Measurements from ENCODE around the gene FAR2. TPM values are rescaled to one million over a fixed set of nuclear protein-coding genes. Genes with fewer than 3 reads are reported as not detected.

Gene FAR2
- total RNA-seq, 2 donors from 2014 or later: 1.0 TPM; not detected in 1

DNA sequence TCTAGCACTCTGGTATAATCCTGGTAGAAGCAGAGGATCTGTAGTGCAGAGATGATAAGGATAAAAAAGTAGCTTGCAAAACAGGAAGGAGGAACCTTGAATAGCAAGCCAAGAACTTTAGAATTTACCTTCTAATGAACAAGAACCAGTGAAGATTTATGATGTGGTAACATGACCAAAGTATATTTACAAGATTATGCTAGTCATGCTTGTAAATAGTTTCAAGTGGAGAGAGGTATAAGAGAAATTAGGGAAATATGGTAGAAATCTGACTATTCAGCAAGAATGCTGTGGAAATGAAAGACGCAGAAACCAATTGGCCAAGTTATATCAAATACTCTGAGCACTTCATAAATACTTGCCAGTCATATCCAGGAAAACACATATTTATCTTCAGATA is 184.1 kb downstream of the FAR2 start:
- DNase-seq: no peak
- H3K27me3 ChIP-seq: no peaks in the 10 kb centered on the region
- TF ChIP-seq, protein P1, sequence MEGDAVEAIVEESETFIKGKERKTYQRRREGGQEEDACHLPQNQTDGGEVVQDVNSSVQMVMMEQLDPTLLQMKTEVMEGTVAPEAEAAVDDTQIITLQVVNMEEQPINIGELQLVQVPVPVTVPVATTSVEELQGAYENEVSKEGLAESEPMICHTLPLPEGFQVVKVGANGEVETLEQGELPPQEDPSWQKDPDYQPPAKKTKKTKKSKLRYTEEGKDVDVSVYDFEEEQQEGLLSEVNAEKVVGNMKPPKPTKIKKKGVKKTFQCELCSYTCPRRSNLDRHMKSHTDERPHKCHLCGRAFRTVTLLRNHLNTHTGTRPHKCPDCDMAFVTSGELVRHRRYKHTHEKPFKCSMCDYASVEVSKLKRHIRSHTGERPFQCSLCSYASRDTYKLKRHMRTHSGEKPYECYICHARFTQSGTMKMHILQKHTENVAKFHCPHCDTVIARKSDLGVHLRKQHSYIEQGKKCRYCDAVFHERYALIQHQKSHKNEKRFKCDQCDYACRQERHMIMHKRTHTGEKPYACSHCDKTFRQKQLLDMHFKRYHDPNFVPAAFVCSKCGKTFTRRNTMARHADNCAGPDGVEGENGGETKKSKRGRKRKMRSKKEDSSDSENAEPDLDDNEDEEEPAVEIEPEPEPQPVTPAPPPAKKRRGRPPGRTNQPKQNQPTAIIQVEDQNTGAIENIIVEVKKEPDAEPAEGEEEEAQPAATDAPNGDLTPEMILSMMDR (IDR thresholded peaks at IDR 0.05): no peak
- TF ChIP-seq POLR2A (IDR thresholded peaks at IDR 0.05): no peak
- 0% methylated on average over 1 of the region's 1 CpG for WGBS, 2 donors
- no peak for ATAC-seq
- no peaks in the 10 kb centered on the region for H3K9me3 ChIP-seq
- H3K4me3 ChIP-seq: no peak overlapping the region
- no peak overlapping the region for H3K27ac ChIP-seq
- no peaks in the 10 kb centered on the region for H3K36me3 ChIP-seq (replicated peaks in 1 of 2; ENCODE audit: insufficient read depth in 1 of 2, low read depth in 2 of 2)
- no peaks in the 10 kb centered on the region for H3K4me1 ChIP-seq
- intact Hi-C loops (cut with DNase I): no loop called here

GRCh38 chr12:29334937-29335336 is 185.9 kb downstream of the FAR2 start:
- H3K27ac ChIP-seq: no peak overlapping the region
- no peaks in the 10 kb centered on the region for H3K36me3 ChIP-seq (replicated peaks in 1 of 2; ENCODE audit: insufficient read depth in 1 of 2, low read depth in 2 of 2)
- no peak for ATAC-seq
- H3K27me3 ChIP-seq: no peaks in the 10 kb centered on the region
- 91 to 97% methylated on average over 2 of the region's 2 CpGs for WGBS, 2 donors
- DNase-seq: no peak
- intact Hi-C loops (cut with DNase I): no loop called here
- no peaks in the 10 kb centered on the region for H3K9me3 ChIP-seq
- no peaks in the 10 kb centered on the region for H3K4me1 ChIP-seq
- no peak for TF ChIP-seq POLR2A (IDR thresholded peaks at IDR 0.05)
- TF ChIP-seq, protein P1 (IDR thresholded peaks at IDR 0.05): no peak
- no peak overlapping the region for H3K4me3 ChIP-seq

GRCh38 chr12:29337325-29337724 is 188.2 kb downstream of the FAR2 start:
- no peaks in the 10 kb centered on the region for H3K9me3 ChIP-seq
- no peak for DNase-seq
- no peaks in the 10 kb centered on the region for H3K27me3 ChIP-seq
- intact Hi-C loops (cut with DNase I): no loop called here
- no peaks in the 10 kb centered on the region for H3K4me1 ChIP-seq
- no peak for ATAC-seq
- peaks cover 0 to 8% of the 10 kb centered on the region in 2 donors for H3K36me3 ChIP-seq (replicated peaks in 1 of 2; ENCODE audit: insufficient read depth in 1 of 2, low read depth in 2 of 2)
- WGBS, 2 donors: 91 to 92% methylated on average over 1 of the region's 1 CpG
- no peak overlapping the region for H3K27ac ChIP-seq
- TF ChIP-seq, protein P1 (IDR thresholded peaks at IDR 0.05): no peak
- no peak for TF ChIP-seq POLR2A (IDR thresholded peaks at IDR 0.05)
- no peak overlapping the region for H3K4me3 ChIP-seq

DNA sequence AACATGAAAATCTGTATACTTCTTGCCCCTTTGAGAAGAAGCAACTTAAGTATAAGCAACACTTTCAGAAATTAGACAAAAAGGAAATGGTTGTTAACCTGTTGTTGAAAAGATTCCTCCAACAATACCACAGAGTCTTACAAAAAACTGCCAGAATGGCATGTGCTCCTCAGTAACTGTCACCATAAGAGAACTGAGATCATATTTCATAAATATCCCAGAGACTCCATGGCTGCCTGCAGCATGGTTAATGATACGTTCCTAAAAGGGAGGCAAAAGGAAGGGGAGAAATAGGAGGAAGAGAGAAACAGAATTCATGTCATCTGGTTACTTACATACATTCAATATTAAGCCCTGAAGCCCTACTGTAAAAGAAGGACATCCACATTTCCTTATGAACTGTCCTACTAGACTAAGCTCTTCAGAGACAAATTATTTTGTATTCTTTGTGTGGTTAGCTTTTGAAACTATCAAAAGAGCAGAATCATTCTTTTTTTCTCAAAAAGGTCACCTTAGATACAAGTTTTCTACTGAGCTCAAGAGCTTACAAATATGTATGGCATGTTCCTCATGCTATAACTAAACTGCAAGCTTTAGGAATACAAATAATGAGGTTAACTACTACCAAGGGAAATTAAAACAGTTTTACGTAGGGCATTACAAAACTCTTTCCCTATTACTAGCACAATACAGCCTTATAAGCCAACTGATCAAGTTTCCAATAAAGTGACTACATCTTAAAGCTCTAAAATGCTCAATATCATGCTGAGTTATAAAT is 194.1 kb downstream of the FAR2 start:
- Histone ChIP-seq H3K27ac (no peak overlapping the region), H3K4me1 (no peaks in the 10 kb centered on the region), H3K9me3 (no peaks in the 10 kb centered on the region), H3K36me3 (replicated peaks in 1 of 2; ENCODE audit: insufficient read depth in 1 of 2, low read depth in 2 of 2) (peaks cover 0 to 16% of the 10 kb centered on the region in 2 donors), H3K4me3 (no peak overlapping the region), H3K27me3 (no peaks in the 10 kb centered on the region)
- DNase-seq (no peak), ATAC-seq (no peak)
- intact Hi-C loops (cut with DNase I): no loop called here
- 91 to 93% methylated on average over 2 of the region's 2 CpGs for WGBS, 2 donors
- no peak for TF ChIP-seq POLR2A (IDR thresholded peaks at IDR 0.05)
- TF ChIP-seq, protein P1 (IDR thresholded peaks at IDR 0.05): no peak
